ENCODE results near the gene NCMAP. TPM values are rescaled to one million over a fixed set of nuclear protein-coding genes. Genes with fewer than 3 reads are reported as not detected.
"Not testable (repeated sequence)": the region's sequence is repeated elsewhere in the genome, so short reads cannot be mapped to it uniquely, and the experiment has no call there.

NCMAP gene
- polyA plus RNA-seq, 1 experiment: not detected

DNA sequence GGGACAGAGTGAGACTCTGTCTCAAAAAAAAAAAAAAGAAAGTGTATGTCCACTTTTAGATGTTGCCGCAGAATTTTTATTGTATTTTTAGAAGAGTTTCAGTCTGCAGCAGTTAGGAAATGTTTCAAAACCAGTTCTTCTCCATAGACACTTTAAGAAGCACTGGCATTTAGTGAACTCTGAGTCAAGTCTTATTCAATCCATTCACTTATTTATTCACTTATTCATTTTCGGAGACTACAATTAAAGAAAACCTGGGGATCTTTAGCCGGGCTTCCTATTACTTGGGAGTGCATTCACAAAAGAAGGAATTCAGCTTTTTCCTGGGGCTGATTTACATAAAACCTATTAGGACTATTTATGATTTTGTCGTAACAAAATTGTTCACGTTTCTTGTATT lies 40.9 kb upstream of the NCMAP start:
- CTCF ChIA-PET: interaction anchor here (0.6 to 2.7 kb wide), 4 partner anchors 11 to 741 kb away, joined by 3 to 9 read pairs (median 3); no protein-coding TSS in a partner anchor
- no peaks in the 10 kb centered on the region for H3K27me3 ChIP-seq (ENCODE audit: control insufficient read depth, insufficient read depth, low read length)
- DNase-seq (ENCODE audit: low read depth): no peak
- TF ChIP-seq, protein P1, sequence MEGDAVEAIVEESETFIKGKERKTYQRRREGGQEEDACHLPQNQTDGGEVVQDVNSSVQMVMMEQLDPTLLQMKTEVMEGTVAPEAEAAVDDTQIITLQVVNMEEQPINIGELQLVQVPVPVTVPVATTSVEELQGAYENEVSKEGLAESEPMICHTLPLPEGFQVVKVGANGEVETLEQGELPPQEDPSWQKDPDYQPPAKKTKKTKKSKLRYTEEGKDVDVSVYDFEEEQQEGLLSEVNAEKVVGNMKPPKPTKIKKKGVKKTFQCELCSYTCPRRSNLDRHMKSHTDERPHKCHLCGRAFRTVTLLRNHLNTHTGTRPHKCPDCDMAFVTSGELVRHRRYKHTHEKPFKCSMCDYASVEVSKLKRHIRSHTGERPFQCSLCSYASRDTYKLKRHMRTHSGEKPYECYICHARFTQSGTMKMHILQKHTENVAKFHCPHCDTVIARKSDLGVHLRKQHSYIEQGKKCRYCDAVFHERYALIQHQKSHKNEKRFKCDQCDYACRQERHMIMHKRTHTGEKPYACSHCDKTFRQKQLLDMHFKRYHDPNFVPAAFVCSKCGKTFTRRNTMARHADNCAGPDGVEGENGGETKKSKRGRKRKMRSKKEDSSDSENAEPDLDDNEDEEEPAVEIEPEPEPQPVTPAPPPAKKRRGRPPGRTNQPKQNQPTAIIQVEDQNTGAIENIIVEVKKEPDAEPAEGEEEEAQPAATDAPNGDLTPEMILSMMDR (IDR thresholded peaks at IDR 0.05; ENCODE audit: insufficient read depth, low read depth, low read length): no peak
- H3K4me3 ChIP-seq (ENCODE audit: low read depth, low read length): no peak overlapping the region
- POLR2A ChIA-PET: no interaction called here
- peaks cover 3% of the 10 kb centered on the region; the same call in 1 of the 2 replicates for H3K36me3 ChIP-seq (ENCODE audit: control insufficient read depth, insufficient read depth, low read length)

DNA sequence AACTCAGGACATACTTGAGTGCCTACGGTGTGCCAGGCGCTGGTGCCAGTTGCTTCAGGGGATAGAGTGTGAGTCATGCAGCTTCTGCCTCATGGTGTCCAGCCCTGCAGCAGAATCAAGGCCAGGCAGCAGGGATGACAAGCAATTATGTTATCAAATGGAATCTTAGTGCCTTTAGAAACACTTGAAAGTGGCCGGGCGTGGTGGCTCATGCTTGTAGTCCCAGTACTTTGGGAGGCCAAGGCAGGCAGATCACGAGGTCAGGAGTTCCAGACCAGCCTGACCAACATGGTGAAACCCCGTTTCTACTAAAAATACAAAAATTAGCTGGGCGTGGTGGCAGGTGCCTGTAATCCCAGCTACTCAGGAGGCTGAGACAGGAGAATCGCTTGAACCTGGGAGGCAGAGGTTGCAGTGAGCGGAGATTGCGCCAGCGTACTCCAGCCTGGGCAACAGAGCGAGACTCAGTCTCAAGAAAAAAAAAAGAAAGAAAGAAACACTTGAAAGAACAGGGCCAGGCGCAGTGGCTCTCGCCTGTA lies 40.1 kb upstream of the NCMAP start:
- H3K4me3 ChIP-seq (ENCODE audit: low read depth, low read length); H3K27me3 ChIP-seq (ENCODE audit: control insufficient read depth, insufficient read depth, low read length); H3K36me3 ChIP-seq (ENCODE audit: control insufficient read depth, insufficient read depth, low read length); DNase-seq (ENCODE audit: low read depth); POLR2A ChIA-PET: not testable (repeated sequence)
- CTCF ChIA-PET: interaction anchor here (0.6 to 2.7 kb wide), 5 partner anchors 10 to 320 kb away, joined by 3 to 9 read pairs (median 3); no protein-coding TSS in a partner anchor

DNA sequence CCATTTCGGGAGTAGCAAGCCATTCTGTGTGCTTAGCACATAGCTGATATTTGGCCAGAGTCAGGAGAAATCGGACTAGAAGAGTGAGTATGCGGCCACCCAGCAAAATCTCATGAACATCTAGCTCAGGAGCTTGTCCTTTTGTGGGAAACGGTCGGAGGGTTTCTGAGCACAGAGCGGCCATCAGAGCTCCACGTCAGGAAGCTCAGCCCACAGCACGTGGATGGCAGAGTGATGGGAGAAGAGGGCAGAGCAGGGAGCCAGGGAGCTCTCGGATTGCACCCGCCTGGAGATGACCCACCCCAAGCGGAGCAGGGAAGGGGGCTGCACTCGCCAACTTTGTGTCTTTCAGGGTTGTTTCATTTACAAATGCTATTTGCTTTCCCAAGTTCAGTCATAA lies 39.4 kb upstream of the NCMAP start:
- DNase-seq (ENCODE audit: low read depth): no peak
- H3K4me3 ChIP-seq (ENCODE audit: low read depth, low read length): no peak overlapping the region
- H3K27me3 ChIP-seq (ENCODE audit: control insufficient read depth, insufficient read depth, low read length): no peaks in the 10 kb centered on the region
- ChIA-PET POLR2A (no interaction called here), CTCF (interaction anchor here (2.7 kb wide), 1 partner anchor 10 kb away, joined by 9 read pairs; no protein-coding TSS in a partner anchor)
- TF ChIP-seq, protein P1 (IDR thresholded peaks at IDR 0.05; ENCODE audit: insufficient read depth, low read depth, low read length): no peak
- H3K36me3 ChIP-seq (ENCODE audit: control insufficient read depth, insufficient read depth, low read length): peaks cover 3% of the 10 kb centered on the region; the same call in 1 of the 2 replicates

GRCh38 chr1:24517898-24518297 lies 38.0 kb upstream of the NCMAP start:
- ChIA-PET POLR2A (no interaction called here), CTCF (interaction anchor here (0.6 to 1.5 kb wide), 4 partner anchors 9 to 525 kb away, joined by 3 to 7 read pairs (median 3); partner anchors contain the start of gene NIPAL3)
- TF ChIP-seq, protein P1 (IDR thresholded peaks at IDR 0.05; ENCODE audit: insufficient read depth, low read depth, low read length): no peak
- Histone ChIP-seq H3K27me3 (ENCODE audit: control insufficient read depth, insufficient read depth, low read length) (no peaks in the 10 kb centered on the region), H3K4me3 (ENCODE audit: low read depth, low read length) (no peak overlapping the region), H3K36me3 (ENCODE audit: control insufficient read depth, insufficient read depth, low read length) (peaks cover 3% of the 10 kb centered on the region; the same call in 1 of the 2 replicates)
- DNase-seq (ENCODE audit: low read depth): no peak

DNA sequence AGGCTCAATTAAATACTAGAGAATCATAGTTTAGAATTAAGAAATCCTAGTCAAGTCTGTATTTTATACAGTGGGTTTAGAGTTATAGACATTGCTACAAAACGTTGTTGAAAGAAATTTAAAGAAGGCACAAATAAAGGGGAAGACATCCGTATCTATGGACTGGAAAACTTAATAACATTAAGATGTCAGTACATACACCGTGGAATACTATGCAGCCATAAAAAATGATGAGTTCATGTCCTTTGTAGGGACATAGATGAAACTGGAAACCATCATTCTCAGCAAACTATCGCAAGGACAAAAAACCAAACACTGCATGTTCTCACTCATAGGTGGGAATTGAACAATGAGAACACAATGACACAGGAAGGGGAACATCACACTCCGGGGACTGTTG lies 35.6 kb upstream of the NCMAP start:
- POLR2A ChIA-PET; H3K27me3 ChIP-seq (ENCODE audit: control insufficient read depth, insufficient read depth, low read length); H3K4me3 ChIP-seq (ENCODE audit: low read depth, low read length); CTCF ChIA-PET; DNase-seq (ENCODE audit: low read depth); H3K36me3 ChIP-seq (ENCODE audit: control insufficient read depth, insufficient read depth, low read length): not testable (repeated sequence)

- DNase-seq (ENCODE audit: low read depth): no peak
- ChIA-PET CTCF (interaction anchor here (0.8 to 2.5 kb wide), 6 partner anchors 10 to 326 kb away, joined by 3 to 10 read pairs (median 5); no protein-coding TSS in a partner anchor), POLR2A (no interaction called here)
- H3K4me3 ChIP-seq (ENCODE audit: low read depth, low read length): no peak overlapping the region
- TF ChIP-seq, protein P1 (IDR thresholded peaks at IDR 0.05; ENCODE audit: insufficient read depth, low read depth, low read length): no peak
- H3K27me3 ChIP-seq (ENCODE audit: control insufficient read depth, insufficient read depth, low read length): no peaks in the 10 kb centered on the region
- H3K36me3 ChIP-seq (ENCODE audit: control insufficient read depth, insufficient read depth, low read length): no peaks in the 10 kb centered on the region
Measured at GRCh38 chr1:24525606-24526005, 30.3 kb upstream of the NCMAP start.

Data from BJ (cell line).